H1 (cell line): ENCODE data around the gene KCNE5. TPM values are rescaled to one million over a fixed set of nuclear protein-coding genes. Genes with fewer than 3 reads are reported as not detected.

ENCODE experiments used
- ATF2 ChIP-seq: IDR thresholded peaks from 2 replicates; pipeline ENCODE4 v1.6.1; 2012; ENCODE audit warnings: low read length, inconsistent platforms
- CTBP2 ChIP-seq: IDR thresholded peaks from 2 replicates; pipeline ENCODE4 v1.7.0; 2011; ENCODE audit warnings: borderline replicate concordance, mild to moderate bottlenecking, moderate library complexity, mixed read lengths, low read length; ENCODE audit not compliant: insufficient read depth, insufficient read length
- GTF2F1 ChIP-seq: IDR thresholded peaks from 2 replicates; pipeline ENCODE4 v1.6.1; 2012; ENCODE audit warnings: low read depth, low read length, improper control_type of control experiment, borderline replicate concordance
- polyA plus RNA-seq, 7 experiments: library from polyadenylated mRNA; depleted of rRNA in 3 of 7; stranded (reverse) in 5 of 7; unstranded in 2 of 7; fragments of >200 nt in 5 of 7; fragments of 200-250 nt in 2 of 7; gene quantifications; 1 replicate in 5 of 7; 2 replicates in 1 of 7; 4 replicates in 1 of 7; pipeline versions ENCODE4 v1.2.1 to v1.2.3, GENCODE V29; 2011 to 2013; ENCODE audit warnings: missing spikeins in 2 of 7, mixed read lengths in 2 of 7
- total RNA-seq: library from RNA; stranded (reverse); fragmentation: NEBNext Ultra II Directional; extraction: Animal tissue kit (Norgen Biotek cat#: 25700); gene quantifications from 2 replicates; pipeline ENCODE4 v1.2.1, GENCODE V29; 2021
- TF ChIP-seq, protein P1 (sequence below): fragments of 300-600 bp; sonication (generic); IDR thresholded peaks from 2 replicates; pipeline ENCODE4 v1.7.1; 2012; ENCODE audit warnings: low read length, moderate library complexity, mild to moderate bottlenecking, inconsistent platforms; ENCODE audit not compliant: insufficient replicate concordance

KCNE5 gene
- total and polyA plus RNA-seq, 2 of the 8 experiments (the other 6 are each of a cell fraction or from before 2014, with no cell fraction given) = 3.6 to 5.9 TPM

DNA sequence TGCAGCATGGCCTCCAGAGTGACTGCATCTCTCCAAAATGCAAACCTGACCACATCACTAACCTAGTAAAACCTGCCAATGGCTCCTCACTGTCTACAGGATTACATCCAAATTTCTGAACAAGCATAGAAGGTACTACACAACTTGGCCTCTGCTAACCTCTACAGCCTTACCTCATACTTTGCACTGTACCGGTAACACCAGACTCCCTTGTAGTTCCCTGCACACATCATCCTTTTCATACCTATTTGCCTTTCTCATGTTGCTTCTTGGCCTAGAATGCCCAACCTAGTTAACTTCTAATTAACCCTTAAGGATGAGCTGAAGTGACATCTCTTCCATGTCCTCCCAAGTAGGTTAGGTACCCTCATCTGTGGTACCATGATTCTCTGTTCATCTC lies 33.4 kb upstream of the KCNE5 start (continued):
- TF ChIP-seq, protein P1, sequence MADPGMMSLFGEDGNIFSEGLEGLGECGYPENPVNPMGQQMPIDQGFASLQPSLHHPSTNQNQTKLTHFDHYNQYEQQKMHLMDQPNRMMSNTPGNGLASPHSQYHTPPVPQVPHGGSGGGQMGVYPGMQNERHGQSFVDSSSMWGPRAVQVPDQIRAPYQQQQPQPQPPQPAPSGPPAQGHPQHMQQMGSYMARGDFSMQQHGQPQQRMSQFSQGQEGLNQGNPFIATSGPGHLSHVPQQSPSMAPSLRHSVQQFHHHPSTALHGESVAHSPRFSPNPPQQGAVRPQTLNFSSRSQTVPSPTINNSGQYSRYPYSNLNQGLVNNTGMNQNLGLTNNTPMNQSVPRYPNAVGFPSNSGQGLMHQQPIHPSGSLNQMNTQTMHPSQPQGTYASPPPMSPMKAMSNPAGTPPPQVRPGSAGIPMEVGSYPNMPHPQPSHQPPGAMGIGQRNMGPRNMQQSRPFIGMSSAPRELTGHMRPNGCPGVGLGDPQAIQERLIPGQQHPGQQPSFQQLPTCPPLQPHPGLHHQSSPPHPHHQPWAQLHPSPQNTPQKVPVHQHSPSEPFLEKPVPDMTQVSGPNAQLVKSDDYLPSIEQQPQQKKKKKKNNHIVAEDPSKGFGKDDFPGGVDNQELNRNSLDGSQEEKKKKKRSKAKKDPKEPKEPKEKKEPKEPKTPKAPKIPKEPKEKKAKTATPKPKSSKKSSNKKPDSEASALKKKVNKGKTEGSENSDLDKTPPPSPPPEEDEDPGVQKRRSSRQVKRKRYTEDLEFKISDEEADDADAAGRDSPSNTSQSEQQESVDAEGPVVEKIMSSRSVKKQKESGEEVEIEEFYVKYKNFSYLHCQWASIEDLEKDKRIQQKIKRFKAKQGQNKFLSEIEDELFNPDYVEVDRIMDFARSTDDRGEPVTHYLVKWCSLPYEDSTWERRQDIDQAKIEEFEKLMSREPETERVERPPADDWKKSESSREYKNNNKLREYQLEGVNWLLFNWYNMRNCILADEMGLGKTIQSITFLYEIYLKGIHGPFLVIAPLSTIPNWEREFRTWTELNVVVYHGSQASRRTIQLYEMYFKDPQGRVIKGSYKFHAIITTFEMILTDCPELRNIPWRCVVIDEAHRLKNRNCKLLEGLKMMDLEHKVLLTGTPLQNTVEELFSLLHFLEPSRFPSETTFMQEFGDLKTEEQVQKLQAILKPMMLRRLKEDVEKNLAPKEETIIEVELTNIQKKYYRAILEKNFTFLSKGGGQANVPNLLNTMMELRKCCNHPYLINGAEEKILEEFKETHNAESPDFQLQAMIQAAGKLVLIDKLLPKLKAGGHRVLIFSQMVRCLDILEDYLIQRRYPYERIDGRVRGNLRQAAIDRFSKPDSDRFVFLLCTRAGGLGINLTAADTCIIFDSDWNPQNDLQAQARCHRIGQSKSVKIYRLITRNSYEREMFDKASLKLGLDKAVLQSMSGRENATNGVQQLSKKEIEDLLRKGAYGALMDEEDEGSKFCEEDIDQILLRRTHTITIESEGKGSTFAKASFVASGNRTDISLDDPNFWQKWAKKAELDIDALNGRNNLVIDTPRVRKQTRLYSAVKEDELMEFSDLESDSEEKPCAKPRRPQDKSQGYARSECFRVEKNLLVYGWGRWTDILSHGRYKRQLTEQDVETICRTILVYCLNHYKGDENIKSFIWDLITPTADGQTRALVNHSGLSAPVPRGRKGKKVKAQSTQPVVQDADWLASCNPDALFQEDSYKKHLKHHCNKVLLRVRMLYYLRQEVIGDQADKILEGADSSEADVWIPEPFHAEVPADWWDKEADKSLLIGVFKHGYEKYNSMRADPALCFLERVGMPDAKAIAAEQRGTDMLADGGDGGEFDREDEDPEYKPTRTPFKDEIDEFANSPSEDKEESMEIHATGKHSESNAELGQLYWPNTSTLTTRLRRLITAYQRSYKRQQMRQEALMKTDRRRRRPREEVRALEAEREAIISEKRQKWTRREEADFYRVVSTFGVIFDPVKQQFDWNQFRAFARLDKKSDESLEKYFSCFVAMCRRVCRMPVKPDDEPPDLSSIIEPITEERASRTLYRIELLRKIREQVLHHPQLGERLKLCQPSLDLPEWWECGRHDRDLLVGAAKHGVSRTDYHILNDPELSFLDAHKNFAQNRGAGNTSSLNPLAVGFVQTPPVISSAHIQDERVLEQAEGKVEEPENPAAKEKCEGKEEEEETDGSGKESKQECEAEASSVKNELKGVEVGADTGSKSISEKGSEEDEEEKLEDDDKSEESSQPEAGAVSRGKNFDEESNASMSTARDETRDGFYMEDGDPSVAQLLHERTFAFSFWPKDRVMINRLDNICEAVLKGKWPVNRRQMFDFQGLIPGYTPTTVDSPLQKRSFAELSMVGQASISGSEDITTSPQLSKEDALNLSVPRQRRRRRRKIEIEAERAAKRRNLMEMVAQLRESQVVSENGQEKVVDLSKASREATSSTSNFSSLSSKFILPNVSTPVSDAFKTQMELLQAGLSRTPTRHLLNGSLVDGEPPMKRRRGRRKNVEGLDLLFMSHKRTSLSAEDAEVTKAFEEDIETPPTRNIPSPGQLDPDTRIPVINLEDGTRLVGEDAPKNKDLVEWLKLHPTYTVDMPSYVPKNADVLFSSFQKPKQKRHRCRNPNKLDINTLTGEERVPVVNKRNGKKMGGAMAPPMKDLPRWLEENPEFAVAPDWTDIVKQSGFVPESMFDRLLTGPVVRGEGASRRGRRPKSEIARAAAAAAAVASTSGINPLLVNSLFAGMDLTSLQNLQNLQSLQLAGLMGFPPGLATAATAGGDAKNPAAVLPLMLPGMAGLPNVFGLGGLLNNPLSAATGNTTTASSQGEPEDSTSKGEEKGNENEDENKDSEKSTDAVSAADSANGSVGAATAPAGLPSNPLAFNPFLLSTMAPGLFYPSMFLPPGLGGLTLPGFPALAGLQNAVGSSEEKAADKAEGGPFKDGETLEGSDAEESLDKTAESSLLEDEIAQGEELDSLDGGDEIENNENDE = no peak
- TF ChIP-seq CTBP2 = no peak
- no peak for TF ChIP-seq GTF2F1
- TF ChIP-seq ATF2 = no peak
